GM21526 (cell line): ENCODE data around the gene LRP1B.

Source experiments
- ATAC-seq: cut with Tn5 transposase; IDR thresholded peaks from one replicate; pipeline ENCODE4 v1.9.1; 2021; ENCODE audit warnings: moderate library complexity; ENCODE audit not compliant: unreplicated experiment, low FRiP score

The LRP1B gene

DNA sequence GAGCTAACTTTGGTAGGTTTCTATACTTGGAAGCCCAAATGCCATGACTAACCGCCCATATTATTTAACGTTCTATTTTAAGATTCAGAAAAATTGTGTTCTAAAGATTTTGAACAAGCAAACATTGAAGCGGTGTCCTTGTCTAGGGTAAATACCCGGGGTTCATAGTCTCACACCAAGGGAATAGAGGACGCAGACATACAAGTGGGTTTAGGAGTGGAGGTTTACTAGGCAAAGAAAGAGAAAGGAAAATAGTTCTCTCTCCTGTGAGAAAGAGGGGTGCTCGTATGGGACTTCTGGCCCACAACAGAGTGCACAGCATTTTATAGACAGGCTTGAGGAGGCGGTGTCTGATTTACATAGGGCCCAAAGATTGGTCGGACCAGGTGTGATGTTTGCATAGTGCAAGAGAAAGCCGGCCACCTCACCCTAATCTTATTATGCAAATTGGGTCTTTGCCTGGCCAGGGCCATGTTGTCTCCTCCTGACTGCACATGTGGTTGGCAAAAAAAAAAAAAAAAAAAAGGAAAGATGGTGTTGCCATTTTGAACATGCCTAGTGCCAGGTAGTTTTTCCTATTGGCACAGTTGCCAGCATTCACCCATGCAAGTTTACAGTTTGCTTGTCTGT, 1062.6 kb downstream of the LRP1B start:
- ATAC-seq: no peak

DNA sequence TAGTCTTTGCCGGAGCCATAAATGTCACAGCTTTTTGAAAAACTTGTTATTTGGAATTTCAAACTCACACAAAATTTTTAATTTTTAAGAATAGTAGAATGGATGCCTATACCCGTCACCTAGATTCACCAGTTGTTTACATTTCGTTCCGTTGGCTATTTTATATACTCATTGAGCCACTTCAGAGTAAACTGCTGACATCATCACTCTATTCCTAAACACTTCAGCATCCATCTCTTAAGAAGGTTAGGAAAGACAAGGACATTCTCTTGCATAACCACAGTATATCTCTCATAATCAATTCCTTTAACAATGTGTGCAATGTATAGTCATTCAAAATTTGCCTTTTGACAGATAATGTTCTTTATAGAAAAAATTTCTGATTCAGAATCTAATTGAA, 1065.8 kb downstream of the LRP1B start:
- no peak for ATAC-seq

DNA sequence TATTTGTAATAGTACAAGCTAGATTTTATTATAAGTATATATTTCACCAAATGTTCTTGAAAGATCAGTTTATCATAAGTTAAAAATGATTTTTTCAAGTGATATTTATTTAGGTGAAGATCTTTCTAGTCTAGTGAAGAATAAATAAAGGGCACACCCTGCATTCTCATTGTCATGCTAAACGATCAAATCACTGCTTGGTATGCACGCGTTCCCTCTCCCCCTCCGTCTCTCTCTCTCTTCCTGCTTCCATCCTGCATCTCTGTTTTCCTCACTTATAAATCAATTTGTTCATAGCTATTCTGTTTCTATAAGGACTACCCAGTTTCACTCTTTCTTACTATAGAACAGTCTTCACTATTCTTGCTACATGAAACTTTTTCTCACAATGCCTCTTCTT, 1067.4 kb downstream of the LRP1B start:
- no peak for ATAC-seq

DNA sequence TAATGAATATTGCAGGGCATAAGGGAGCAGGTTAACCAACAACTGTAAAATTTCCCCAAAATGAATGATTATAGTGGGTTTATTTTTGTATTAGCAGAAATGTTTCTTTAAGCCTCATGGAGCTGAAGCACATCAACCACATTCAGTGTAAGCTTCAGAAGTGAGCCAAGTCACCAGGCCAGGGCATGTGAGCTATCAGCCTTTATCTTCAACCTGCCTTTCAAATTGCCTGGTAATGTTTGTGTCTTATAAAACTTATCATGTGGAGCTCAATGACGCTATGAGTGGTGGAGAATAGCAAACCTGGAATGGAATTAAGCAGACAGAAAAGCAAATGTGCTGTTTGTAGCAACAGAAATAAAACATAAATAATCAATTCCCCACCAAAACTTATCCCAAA, 1068.4 kb downstream of the LRP1B start:
- no peak for ATAC-seq

DNA sequence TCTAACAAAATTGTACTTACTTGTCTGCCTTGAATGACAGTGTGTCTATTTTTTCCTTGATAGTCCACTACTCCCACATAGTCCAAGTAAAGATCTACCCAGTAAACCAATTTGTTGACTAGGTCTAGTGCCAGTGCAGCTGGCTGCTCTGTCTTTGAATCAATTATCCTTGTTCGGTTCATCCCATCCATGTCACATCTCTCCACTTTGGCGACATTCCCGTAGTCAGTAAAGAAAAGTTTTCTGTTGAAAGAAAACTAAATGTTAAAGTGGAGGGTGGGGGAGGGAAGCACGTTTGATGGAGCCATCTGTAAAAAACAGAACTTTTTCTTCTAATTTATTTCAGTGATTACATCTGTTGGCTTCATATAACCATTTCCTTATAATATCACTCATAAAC, 1068.8 kb downstream of the LRP1B start:
- no peak for ATAC-seq

DNA sequence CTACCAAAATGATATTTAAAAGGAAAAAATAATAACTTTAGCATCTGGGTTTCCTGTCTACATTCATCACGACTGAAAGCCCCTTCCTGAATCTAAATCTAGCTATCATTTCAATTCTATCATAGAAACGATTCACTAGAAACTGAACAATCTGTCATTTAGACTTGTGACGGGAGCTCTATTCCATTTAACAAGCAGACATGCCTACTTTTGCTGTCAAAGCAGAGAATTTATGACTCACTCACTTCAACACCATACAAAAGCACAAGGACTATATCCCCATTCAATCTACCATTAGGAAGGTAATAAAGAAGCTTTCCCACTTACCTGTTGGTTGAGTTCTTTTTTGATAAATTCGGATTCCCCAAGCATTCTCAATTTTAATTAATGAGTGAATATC, 1072.3 kb downstream of the LRP1B start:
- no peak for ATAC-seq

DNA sequence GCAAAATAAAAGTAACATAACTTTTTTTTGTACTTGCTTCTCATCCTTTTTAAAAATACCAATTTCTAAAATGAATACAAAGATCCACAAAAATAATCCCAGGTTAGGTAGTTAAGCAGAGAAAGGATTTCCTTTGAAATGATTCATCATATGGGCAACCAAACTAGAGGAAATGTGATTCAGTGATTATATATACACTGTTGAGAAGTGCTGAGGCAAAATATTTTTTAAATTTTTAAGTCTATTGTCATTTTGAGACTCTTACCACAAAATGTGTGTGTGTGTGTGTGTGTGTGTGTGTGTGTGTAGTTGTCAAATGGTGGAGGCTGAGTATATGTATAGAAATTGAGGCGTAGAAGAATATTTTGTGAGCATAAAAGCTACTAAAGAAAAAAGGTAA, 1075.3 kb downstream of the LRP1B start:
- no peak for ATAC-seq

DNA sequence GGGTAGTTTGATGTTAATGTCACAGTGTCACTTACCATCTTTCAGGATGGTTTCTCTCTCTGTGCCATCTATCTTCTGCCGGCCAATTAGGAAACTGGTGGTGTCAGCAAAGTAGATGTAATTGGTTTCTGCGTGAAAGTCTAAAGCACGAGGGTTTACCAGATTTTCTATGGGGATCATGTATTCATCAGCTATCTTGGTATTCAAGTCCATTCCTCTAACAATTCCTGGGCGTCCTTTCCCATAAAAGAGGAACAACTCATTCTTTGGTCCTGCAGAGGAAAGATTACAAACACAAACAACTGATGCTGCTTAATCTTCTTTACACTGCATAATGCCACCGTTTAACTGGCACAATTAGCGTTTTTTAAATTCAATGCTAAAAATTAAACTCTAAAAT, 1081.9 kb downstream of the LRP1B start:
- ATAC-seq: no peak

DNA sequence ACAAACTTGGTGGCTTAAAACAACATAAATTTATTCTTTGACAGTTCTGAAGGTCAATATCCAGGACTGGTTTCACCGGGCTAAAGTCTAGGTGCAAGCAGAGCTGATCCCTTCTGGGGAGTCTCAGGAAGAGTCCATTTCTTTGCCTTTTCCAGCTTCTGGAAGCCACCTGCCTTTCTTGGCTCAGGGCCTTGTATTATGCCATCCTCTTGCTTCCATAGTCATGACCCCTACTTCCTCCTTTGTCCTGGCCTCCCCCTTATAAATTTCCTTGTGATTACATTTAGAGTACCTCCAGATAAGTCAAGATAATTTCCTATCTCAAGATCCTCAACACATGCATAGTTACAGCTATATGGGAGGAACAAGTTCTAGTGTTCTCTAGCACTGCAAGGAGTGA, 1089.5 kb downstream of the LRP1B start:
- ATAC-seq: no peak

DNA sequence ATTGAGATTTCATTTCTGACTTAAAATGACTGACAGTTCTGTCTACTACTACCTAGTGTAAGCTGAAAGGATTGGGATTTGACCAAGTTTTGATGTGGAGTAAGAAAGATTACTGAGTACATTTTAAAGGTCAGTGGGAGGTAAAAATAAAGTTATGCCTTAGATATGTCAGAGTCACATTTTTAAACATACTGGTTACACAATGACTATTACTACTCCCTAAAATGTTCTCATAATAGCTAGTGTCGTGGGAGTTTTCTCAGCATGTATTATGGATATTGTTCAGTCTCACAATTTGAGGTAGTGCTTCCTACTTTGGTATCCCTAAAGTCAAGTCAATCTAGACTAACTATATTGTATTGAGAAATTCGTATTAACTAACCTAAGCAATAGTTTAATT, 1092.5 kb downstream of the LRP1B start:
- no peak for ATAC-seq

DNA sequence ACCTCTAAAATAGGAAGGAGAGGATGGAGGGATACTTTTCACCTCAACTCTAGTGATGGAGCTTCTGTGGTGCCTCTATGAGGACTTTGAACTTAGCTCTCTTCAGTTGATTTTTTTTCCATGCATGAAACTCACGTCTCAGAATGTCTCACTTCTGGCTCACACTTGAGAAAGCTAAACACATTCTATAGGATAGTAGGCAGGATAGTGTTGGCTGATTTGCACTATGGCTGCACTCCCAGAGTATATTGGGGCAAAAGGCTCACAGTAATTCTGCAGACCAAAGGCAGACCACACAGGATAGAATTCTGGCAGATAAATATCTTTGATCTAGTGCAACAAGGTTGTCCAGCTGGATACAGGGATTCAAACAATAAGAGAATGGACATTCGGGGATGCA, 1093.5 kb downstream of the LRP1B start:
- no peak for ATAC-seq

DNA sequence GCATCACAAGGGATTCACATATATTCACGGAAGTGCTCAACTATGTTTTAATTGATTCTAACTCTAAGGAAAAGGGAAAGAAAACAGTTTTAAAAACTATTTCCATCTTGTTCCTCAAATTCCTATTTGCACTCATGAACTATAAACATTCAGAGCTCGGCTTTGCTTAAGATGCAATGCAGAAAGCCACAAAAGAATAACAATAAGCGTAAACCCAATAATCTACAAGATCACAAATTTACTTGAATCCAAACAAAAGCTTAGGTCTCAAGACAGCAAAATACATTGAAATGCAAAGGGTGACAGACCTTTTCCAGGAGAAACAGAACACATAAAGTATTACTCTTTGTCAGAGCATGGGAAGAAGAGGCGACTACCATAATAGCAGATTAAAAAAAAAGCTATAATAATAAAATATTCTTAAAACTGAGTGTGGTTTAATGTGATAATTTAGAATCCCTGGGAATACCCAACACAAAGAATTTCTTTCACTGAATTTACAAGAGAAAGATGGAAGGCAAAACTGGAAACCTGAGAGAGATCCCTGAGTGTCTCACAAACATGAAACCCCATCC, 1094.9 kb downstream of the LRP1B start:
- ATAC-seq: no peak

DNA sequence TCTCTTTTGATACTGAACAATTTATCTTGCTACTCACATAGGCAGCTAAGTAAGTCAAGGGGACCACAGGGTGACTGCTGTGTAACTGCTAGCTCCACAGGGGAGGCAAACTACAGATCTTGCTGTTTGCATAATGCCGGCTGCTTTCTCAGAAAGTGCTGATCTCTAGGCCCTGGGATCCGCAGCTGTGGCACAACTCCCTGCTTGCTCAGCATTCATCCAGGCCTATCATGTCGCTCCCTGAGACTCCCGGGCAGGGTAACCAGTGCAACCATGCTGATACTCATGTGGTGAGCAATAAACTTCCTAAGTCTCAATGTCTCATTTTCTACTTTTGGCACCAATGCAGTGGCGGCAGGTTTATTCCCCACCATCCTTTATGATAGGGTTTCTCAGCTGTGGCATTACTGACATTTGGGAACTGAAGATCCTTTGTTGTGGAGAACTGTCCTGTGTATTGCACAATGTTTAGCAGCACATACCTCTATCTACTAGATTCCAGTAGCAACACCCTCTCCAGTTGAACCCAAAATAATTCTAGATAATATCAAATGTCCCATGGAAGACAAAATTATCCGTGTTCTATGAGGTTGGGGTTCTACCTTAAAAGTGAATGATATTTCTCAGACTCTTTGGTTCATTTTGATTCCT, 1101.3 kb downstream of the LRP1B start:
- ATAC-seq: no peak

DNA sequence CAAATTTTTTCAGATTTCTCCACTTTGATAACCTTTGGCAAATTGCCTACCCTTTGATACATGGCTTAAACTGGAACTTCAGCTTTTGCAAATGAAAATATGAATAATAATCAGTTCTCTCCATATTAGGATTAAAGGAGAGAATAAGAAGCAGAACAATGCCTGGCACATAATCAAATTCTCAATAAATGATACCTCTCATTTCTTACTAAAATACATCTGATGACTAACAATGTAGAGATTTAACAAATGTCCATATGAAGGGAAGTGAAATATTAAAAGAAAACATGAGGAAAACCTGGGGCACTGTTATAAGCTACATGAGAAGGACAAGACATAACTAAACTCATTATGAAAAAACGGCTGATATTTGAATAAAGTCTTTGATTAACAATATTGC, 1103.6 kb downstream of the LRP1B start:
- ATAC-seq: no peak

DNA sequence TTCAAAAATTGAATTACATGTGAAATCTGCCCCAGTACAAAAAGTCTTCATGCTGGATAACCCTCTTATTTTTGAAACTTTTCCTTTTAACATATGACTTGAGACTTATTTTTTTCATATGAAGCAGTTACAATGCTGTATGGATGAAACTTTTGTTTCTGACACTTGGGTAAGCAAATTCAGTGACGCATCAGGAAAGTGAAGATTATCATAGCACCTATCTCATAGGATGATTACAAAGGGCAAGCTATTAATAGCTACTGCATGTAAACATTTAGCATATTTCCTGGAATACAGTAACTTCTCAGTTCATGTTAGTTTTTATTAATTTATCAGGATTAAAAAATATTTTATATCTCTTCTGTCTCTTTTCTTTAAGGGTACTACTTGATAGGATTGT, 1109.2 kb downstream of the LRP1B start:
- ATAC-seq: no peak

DNA sequence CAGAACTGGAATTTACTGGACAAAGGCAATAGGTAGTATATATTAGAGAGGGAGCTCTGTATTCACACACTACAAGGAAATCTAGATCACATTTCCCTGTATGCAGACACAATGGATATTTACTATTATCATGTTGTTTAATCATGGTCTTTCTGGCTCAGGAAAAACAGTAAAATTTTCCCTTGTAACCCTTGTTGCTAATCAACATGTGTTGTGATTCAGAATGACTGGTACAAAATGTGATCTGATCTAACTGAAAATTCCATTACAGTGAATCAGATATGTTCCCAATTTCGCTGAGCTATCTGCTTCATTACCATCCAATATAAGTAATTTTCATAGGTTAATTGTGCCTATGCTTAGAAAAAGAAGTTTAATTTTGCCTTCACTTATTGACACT, 1109.7 kb downstream of the LRP1B start:
- ATAC-seq: no peak

DNA sequence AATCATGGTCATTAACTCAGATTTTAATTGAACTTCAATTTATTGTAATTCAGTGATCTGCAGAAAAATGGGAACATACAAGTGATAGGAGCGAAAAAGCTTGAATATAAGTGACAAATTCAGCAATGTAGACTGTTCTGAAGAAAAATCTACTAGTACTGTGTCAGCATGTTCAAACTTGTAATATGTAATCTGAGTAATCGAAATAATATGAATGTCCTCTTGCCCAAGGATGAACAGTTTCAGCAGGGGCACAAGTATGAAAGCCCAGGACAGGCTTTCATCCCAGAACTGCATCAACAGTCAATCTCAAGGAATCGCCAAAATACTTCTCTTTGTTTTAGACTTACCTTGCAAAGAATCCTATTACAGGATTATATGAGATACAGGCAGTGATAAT, 1110.5 kb downstream of the LRP1B start:
- no peak for ATAC-seq

DNA sequence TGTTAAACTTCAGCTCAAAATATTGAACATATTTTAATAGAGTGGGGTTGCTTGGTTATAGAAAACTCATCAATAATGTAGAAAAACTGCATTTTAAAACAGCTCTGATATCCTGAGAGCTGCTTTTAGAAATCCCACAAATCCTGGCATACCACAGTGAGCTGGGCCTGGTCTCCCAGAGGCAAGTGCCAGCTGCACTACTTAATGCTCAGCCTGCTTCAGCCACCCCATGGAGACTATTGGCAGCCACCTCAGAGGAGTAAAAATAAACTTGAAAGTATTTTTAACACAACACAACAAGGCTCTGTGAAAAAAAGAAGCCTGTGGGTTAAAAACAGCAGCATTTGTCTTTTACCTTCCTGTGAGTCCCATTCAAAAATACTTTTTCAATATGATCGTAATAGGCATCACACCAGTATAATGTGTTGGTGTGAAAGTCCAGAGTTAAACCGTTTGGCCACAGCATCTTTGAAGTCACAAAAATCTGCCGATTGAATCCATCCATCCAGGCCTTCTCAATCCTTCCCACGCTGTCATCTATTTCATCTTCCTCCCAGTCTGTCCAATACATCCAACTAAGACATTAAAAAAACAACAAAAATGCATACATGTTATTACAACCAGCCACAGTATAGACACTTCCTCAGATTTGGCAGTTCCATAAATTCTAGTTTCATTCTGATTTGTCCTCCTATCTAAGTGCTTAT, 1115.3 kb downstream of the LRP1B start:
- ATAC-seq: no peak

DNA sequence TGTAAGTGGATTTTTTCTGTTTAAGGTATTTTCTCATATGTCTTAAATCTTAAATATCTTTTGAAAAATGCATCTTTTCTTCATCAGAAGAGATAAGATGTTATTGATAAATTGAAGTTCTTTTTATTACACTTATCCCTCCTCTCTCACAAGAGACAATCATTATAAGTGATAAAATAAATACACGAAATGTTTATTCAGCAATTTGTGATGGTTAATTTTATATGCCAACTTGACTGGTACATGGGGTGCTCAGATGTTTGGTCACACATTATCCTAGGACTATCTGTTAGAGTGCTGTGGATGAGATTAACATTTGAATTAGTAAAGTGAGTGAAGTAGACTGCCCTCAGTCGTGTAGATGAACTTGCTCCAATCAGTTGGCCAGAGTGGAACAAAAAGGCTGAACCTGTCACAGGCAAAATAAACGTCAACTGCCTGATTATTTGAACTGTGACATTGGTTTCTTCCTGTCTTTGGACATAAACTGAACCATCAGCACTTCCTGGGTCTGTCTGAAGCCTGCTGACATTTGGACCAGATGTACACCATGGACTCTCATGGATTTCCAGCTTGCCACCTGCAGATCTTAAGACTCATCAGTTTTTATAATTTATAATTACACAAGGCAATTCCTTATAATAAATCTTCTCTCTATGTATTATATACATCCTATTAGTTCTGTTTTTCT, 1126.7 kb downstream of the LRP1B start:
- ATAC-seq: no peak

DNA sequence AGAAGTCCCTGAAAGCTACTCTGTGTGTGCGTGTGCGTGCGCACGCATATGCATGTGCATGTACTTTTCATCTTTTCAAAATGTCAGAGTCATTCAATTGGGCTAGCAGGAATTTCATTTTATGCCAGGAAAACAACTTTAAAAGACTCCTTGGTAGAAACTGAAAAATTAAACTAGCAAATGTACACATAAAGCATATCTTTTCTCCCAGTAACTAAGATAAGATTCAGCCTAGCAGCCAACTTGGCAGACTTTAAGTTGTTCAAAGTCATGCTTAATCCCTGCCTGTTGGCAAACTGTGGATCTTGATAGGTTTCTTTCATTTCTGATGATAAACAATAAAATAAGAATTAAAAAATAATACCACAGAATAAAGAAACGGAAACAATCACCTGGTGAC, 1129.1 kb downstream of the LRP1B start:
- no peak for ATAC-seq

DNA sequence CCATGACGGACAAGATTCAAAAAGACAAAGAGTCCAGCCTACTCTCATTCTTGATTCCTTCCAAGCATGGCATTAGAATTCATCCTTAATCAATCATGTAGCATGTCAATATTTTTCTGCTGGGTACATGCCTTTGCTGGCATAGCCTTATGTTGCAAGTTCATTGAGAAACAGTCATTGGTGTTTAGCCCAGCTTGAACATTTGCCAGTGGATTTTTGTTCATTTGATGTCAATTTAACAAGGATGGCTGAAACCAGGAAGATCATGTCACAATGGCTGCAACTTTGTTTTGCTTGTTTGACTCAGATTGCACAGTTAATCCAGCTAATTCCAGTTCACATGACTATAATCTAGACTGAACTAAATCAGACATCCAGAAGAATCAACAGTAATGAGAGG, 1132.2 kb downstream of the LRP1B start:
- no peak for ATAC-seq
